ENCODE results near the gene MIPOL1. TPM values are rescaled to one million over a fixed set of nuclear protein-coding genes. Genes with fewer than 3 reads are reported as not detected.

Gene MIPOL1
- total RNA-seq, 1 donor from 2014 or later, result 12.1 TPM

GRCh38 chr14:37558740-37559139, 361.0 kb downstream of the MIPOL1 start:
- no peak overlapping the region for H3K4me3 Mint-ChIP-seq (ENCODE audit: unreplicated experiment)
- DNase-seq (ENCODE audit: low spot score), result no peak
- TF ChIP-seq CTCF (IDR thresholded peaks at IDR 0.05; ENCODE audit: unreplicated experiment), result no peak
- H3K27ac Mint-ChIP-seq (ENCODE audit: unreplicated experiment), result no peak overlapping the region
- peaks cover 11% of the 10 kb centered on the region for H3K36me3 Mint-ChIP-seq (ENCODE audit: low read depth, unreplicated experiment)
- H3K9me3 Mint-ChIP-seq (ENCODE audit: unreplicated experiment), result peaks cover 10% of the 10 kb centered on the region
- H3K27me3 Mint-ChIP-seq (ENCODE audit: unreplicated experiment), result no peaks in the 10 kb centered on the region
- H3K4me1 Mint-ChIP-seq (ENCODE audit: unreplicated experiment), result no peaks in the 10 kb centered on the region

- H3K27me3 Mint-ChIP-seq (ENCODE audit: unreplicated experiment), result no peaks in the 10 kb centered on the region
- peaks cover 11% of the 10 kb centered on the region for H3K36me3 Mint-ChIP-seq (ENCODE audit: low read depth, unreplicated experiment)
- no peak overlapping the region for H3K4me3 Mint-ChIP-seq (ENCODE audit: unreplicated experiment)
- no peak for TF ChIP-seq CTCF (IDR thresholded peaks at IDR 0.05; ENCODE audit: unreplicated experiment)
- H3K27ac Mint-ChIP-seq (ENCODE audit: unreplicated experiment), result no peak overlapping the region
- H3K4me1 Mint-ChIP-seq (ENCODE audit: unreplicated experiment), result no peaks in the 10 kb centered on the region
- no peak for DNase-seq (ENCODE audit: low spot score)
- peaks cover 10% of the 10 kb centered on the region for H3K9me3 Mint-ChIP-seq (ENCODE audit: unreplicated experiment)
Observed at GRCh38 chr14:37559386-37559785, 361.6 kb downstream of the MIPOL1 start.

GRCh38 chr14:37563189-37563588, 365.5 kb downstream of the MIPOL1 start:
- no peak for TF ChIP-seq CTCF (IDR thresholded peaks at IDR 0.05; ENCODE audit: unreplicated experiment)
- DNase-seq (ENCODE audit: low spot score), result no peak
- H3K27me3 Mint-ChIP-seq (ENCODE audit: unreplicated experiment), result no peaks in the 10 kb centered on the region
- H3K4me3 Mint-ChIP-seq (ENCODE audit: unreplicated experiment), result no peak overlapping the region
- no peak overlapping the region for H3K27ac Mint-ChIP-seq (ENCODE audit: unreplicated experiment)
- H3K4me1 Mint-ChIP-seq (ENCODE audit: unreplicated experiment), result peaks cover 5% of the 10 kb centered on the region
- H3K9me3 Mint-ChIP-seq (ENCODE audit: unreplicated experiment), result no peaks in the 10 kb centered on the region
- no peaks in the 10 kb centered on the region for H3K36me3 Mint-ChIP-seq (ENCODE audit: low read depth, unreplicated experiment)

- Mint-ChIP-seq H3K27ac (ENCODE audit: unreplicated experiment) (no peak overlapping the region), H3K9me3 (ENCODE audit: unreplicated experiment) (no peaks in the 10 kb centered on the region), H3K27me3 (ENCODE audit: unreplicated experiment) (peaks cover 2% of the 10 kb centered on the region), H3K36me3 (ENCODE audit: low read depth, unreplicated experiment) (no peaks in the 10 kb centered on the region), H3K4me3 (ENCODE audit: unreplicated experiment) (no peak overlapping the region), H3K4me1 (ENCODE audit: unreplicated experiment) (peaks cover 5% of the 10 kb centered on the region)
- peak; percentile 47 for TF ChIP-seq CTCF (IDR thresholded peaks at IDR 0.05; ENCODE audit: unreplicated experiment)
- no peak for DNase-seq (ENCODE audit: low spot score)
Observed at GRCh38 chr14:37565550-37565949, 367.8 kb downstream of the MIPOL1 start.

GRCh38 chr14:37566811-37567371, 369.2 kb downstream of the MIPOL1 start:
- Mint-ChIP-seq H3K27me3 (ENCODE audit: unreplicated experiment) (peaks cover 2% of the 10 kb centered on the region), H3K4me1 (ENCODE audit: unreplicated experiment) (peaks cover 5% of the 10 kb centered on the region), H3K36me3 (ENCODE audit: low read depth, unreplicated experiment) (no peaks in the 10 kb centered on the region), H3K27ac (ENCODE audit: unreplicated experiment) (no peak overlapping the region), H3K4me3 (ENCODE audit: unreplicated experiment) (no peak overlapping the region), H3K9me3 (ENCODE audit: unreplicated experiment) (no peaks in the 10 kb centered on the region)
- no peak for TF ChIP-seq CTCF (IDR thresholded peaks at IDR 0.05; ENCODE audit: unreplicated experiment)
- DNase-seq (ENCODE audit: low spot score), result no peak
